Epithelial cell of proximal tubule (primary cell): ENCODE results near the gene TOE1. TPM values are rescaled to one million over a fixed set of nuclear protein-coding genes. Genes with fewer than 3 reads are reported as not detected.

ENCODE experiments used
- DNase-seq: peaks from one replicate; pipeline ENCODE4 v3.0.0-alpha.2; 2011; ENCODE audit warnings: low read depth
- H3K4me3 ChIP-seq: 2 replicates; pipeline ENCODE4 v1.5.1; 2011; ENCODE audit warnings: low read depth, mild to moderate bottlenecking, low read length
- total RNA-seq: library from RNA; depleted of rRNA; stranded (reverse); fragments of >200 nt; gene quantifications from 2 replicates; pipeline ENCODE4 v1.2.3, GENCODE V29; 2015
- TF ChIP-seq, protein P1 (sequence below): conservative IDR thresholded peaks from 2 replicates; pipeline ENCODE4 v1.5.1; 2012; ENCODE audit warnings: low read depth, mild to moderate bottlenecking, low read length

TOE1 gene
- total RNA-seq, 1 donor from 2014 or later, result 10.8 TPM

DNA sequence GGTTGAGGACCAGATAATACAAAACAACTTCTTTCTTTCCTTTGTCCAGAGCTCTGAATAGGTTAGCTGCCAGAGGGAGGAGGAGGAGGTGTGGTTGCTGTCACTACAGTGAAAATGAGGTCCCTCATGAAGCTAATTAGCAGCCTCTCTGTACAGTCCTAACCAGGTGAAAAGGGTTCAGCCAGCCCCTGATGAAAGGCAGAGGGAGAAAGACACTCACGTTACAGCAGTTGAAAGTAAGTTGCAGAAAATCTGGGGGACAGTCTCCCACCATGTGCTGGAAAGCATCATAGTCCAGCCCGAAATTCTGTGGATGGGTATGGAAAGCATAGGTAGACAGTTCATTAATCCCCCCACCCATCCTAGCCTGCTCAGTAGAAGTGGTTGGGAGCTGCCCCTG is 6.5 kb downstream of the TOE1 start:
- TF ChIP-seq, protein P1, sequence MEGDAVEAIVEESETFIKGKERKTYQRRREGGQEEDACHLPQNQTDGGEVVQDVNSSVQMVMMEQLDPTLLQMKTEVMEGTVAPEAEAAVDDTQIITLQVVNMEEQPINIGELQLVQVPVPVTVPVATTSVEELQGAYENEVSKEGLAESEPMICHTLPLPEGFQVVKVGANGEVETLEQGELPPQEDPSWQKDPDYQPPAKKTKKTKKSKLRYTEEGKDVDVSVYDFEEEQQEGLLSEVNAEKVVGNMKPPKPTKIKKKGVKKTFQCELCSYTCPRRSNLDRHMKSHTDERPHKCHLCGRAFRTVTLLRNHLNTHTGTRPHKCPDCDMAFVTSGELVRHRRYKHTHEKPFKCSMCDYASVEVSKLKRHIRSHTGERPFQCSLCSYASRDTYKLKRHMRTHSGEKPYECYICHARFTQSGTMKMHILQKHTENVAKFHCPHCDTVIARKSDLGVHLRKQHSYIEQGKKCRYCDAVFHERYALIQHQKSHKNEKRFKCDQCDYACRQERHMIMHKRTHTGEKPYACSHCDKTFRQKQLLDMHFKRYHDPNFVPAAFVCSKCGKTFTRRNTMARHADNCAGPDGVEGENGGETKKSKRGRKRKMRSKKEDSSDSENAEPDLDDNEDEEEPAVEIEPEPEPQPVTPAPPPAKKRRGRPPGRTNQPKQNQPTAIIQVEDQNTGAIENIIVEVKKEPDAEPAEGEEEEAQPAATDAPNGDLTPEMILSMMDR, result no peak
- H3K4me3 ChIP-seq, result no peak overlapping the region
- no peak for DNase-seq

DNA sequence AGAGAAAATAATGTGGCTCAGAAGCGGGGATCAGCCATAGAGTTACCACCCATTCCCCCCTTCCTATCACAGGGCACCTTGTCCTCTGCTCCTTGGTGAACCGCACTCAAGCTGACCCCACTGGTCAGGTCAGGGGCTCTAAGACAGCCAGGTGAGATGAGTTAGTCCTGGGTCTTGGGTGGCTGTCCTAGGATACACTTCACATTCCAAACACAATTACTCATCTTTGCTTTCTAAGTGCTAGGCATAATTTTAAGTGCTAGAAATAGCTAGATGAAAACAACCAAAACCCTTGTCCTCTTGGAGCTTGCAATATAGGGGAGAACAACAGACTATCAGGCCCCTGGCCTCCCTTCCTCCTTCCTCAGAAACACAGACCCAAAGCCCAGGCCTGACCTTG is 8.1 kb downstream of the TOE1 start:
- peak; percentile 12 for DNase-seq
- no peak overlapping the region for H3K4me3 ChIP-seq
- TF ChIP-seq, protein P1, result no peak

GRCh38 chr1:45348609-45348965 is 8.6 kb downstream of the TOE1 start:
- H3K4me3 ChIP-seq, result no peak overlapping the region
- TF ChIP-seq, protein P1, result no peak
- no peak for DNase-seq

DNA sequence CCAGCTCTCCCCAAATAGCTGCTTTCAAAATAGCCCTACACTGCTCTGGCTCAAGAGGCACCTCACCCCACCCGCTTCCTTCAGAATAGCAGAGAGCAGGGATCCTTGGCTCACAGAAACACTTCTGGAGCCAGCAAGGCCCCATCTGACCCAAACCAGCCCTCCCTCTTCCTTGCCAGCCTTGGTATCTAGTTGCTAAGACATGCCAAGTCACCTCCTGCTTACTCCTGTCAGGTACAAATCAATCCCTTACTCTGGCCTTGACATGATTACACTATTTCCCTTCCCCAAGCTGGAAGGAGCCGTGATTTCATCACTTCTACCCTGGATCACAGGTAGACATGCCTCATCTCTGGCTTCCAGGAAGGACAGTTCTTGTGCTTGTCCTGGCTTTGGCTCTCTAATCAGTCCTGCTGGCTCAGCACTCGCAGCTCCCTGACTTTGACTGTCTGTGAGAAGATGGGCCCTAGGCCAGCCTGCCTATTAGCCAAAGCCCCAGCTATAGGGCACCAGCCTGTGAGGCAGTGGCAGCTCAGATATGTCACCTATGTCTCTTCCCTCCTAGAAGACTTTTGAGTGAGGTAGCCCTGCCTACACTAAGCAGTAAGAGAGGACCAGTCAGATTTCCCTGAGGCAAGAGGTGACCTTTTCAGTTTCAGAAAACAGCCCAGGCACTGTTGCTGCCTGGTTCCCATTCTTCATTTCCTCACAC is 9.2 kb downstream of the TOE1 start:
- no peak for DNase-seq
- TF ChIP-seq, protein P1, result no peak
- H3K4me3 ChIP-seq, result no peak overlapping the region

DNA sequence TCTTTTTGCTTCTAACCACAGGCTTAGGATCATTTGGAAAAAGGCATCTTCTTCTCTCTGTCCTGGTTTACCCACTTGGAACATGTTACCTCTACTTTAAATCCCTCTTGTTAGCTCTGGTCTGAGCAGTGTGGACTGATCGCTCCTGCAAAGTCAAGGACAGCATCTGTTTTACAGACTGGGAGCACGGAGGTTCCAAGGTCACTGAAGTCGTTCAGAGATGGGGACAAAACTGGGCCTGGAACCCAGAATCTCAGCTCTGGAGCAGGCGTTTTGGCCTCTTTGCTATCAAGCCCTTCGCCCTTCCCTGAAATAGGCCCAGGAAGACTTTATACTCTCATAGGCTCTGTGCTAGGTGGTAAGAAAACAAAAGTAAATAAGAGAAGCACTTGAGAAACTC is 11.5 kb downstream of the TOE1 start:
- no peak for DNase-seq
- TF ChIP-seq, protein P1, result no peak
- no peak overlapping the region for H3K4me3 ChIP-seq

DNA sequence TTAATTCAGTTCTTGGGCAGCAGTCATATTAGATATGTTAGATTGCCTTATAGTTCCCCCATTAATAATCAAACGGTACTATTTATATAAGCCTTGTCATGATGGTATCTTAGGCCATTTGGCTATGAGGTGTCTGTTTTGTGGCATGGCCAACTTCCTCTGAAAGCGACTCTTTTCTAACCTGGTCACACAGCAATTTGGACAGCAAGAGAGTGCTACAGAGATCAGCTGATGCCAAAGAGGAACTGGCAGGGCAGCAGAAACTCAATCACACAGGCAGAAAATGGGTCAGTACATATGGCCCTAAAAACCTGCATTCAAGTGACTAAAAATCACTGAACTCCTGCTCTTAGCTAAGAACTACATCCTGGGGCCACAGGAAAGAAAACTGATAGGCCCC is 13.7 kb downstream of the TOE1 start:
- TF ChIP-seq, protein P1, result no peak
- H3K4me3 ChIP-seq, result no peak overlapping the region
- no peak for DNase-seq

DNA sequence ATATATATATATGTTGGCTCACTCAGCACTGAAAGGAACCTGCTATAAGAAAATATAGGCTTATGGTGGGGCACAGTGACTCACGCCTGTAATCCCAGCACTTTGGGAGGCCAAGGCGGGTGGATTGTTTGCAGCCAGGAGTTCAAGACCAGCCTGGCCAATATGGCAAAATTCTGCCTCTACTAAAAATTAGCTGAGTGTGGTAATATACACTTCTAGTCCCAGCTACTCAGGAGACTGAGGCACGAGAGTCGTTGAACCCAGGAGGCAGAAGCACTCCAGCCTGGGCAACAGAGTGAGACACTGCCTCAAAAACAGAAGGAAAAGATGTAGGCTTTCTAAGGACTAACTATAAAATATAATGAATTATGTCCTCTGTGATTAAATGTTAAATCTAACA is 14.9 kb downstream of the TOE1 start:
- TF ChIP-seq, protein P1, result no peak
- H3K4me3 ChIP-seq, result no peak overlapping the region
- no peak for DNase-seq
